IgD-negative memory B cell (primary cell): ENCODE measurements around the gene DHX36. TPM values are rescaled to one million over a fixed set of nuclear protein-coding genes. Genes with fewer than 3 reads are reported as not detected.

Experiments used
- H3K27ac Mint-ChIP-seq, 3 donors: one replicate each; pipeline ENCODE4 v1.8.0; 2020 to 2022; ENCODE audit warnings: mild to moderate bottlenecking in 3 of 3, mixed read lengths in 3 of 3, moderate library complexity in 1 of 3
- H3K27me3 Mint-ChIP-seq: one replicate; pipeline ENCODE4 v1.8.0; 2021; ENCODE audit warnings: mixed read lengths
- H3K36me3 Mint-ChIP-seq: one replicate; pipeline ENCODE4 v1.8.0; 2020; ENCODE audit warnings: mild to moderate bottlenecking, mixed read lengths
- H3K4me1 Mint-ChIP-seq, 3 donors: one replicate each; pipeline ENCODE4 v1.8.0; 2020 to 2022; ENCODE audit warnings: mixed read lengths in 3 of 3, mild to moderate bottlenecking in 1 of 3
- H3K4me3 Mint-ChIP-seq, 4 donors: one replicate each; pipeline ENCODE4 v1.8.0; 2020 to 2022; ENCODE audit warnings: mild to moderate bottlenecking in 4 of 4, mixed read lengths in 4 of 4, moderate library complexity in 3 of 4
- H3K9me3 Mint-ChIP-seq, 3 donors: one replicate each; pipeline ENCODE4 v1.8.0; 2020 to 2021; ENCODE audit warnings: mixed read lengths in 3 of 3, mild to moderate bottlenecking in 1 of 3
- polyA plus RNA-seq: library from polyadenylated mRNA; unstranded; fragments of 300-500 nt; fragmentation: Illumina TruSeq; gene quantifications from one replicate; pipeline ENCODE4 v1.2.3, GENCODE V29; 2021

The DHX36 gene
- polyA plus RNA-seq, 1 donor from 2014 or later, result 15.4 TPM

GRCh38 chr3:154252759-154253638 is 71.3 kb downstream of the DHX36 start:
- no peaks in the 10 kb centered on the region for H3K4me1 Mint-ChIP-seq
- H3K27ac Mint-ChIP-seq, result no peak overlapping the region
- no peak overlapping the region for H3K4me3 Mint-ChIP-seq
- no peaks in the 10 kb centered on the region for H3K9me3 Mint-ChIP-seq
- H3K27me3 Mint-ChIP-seq, result no peaks in the 10 kb centered on the region
- H3K36me3 Mint-ChIP-seq, result peaks cover 19% of the 10 kb centered on the region

DNA sequence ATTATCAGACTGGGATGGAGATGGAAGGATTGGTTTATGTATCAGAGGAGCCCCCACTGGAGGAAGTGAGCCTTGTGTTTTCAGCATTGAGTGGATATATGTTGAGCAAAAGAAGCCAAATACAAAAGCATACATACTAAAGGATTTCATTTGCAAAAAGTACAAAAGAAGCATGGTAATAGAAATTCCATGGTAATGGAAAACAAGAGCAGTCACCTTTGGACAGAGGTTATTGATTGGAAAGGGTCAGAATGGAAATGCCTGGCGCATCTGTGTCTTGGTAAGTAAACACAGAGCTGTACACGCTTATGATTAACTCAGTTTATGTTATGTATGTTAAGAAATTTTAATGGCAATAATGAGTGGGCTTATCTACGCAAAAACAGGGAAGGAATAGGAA is 72.7 kb downstream of the DHX36 start:
- H3K4me1 Mint-ChIP-seq, result no peaks in the 10 kb centered on the region
- H3K4me3 Mint-ChIP-seq, result no peak overlapping the region
- H3K27me3 Mint-ChIP-seq, result no peaks in the 10 kb centered on the region
- no peaks in the 10 kb centered on the region for H3K9me3 Mint-ChIP-seq
- H3K27ac Mint-ChIP-seq, result peak overlapping the region in 1 of 3 donors; percentile 3
- H3K36me3 Mint-ChIP-seq, result peaks cover 24% of the 10 kb centered on the region

GRCh38 chr3:154250291-154250690 is 74.0 kb downstream of the DHX36 start:
- Mint-ChIP-seq H3K4me3 (no peak overlapping the region), H3K36me3 (peaks cover 24% of the 10 kb centered on the region), H3K27ac (no peak overlapping the region), H3K4me1 (no peaks in the 10 kb centered on the region), H3K27me3 (no peaks in the 10 kb centered on the region), H3K9me3 (no peaks in the 10 kb centered on the region)

- Mint-ChIP-seq H3K27ac (no peak overlapping the region), H3K27me3 (no peaks in the 10 kb centered on the region), H3K36me3 (peaks cover 24% of the 10 kb centered on the region), H3K4me3 (no peak overlapping the region), H3K9me3 (no peaks in the 10 kb centered on the region), H3K4me1 (no peaks in the 10 kb centered on the region)
These were observed 76.4 kb downstream of the DHX36 start for GRCh38 chr3:154247806-154248415.

DNA sequence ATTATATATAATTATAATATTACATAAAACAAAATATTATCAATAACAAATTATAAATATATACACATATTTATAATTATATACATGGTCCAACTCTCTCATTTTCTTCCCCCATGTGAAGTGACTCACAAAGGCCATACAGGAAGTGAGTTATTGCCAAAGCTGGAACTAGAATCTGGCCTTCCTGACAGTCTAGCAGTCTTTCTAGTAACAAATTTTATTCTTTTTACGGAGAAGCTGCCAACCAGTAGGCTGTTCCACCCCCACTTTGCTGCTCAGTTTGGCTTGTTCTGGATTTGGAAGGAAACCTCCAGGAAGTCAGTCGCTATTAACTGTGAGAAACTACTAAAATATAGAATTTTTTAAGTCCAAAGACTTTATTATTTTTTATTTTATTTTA is 79.6 kb downstream of the DHX36 start:
- no peaks in the 10 kb centered on the region for H3K27me3 Mint-ChIP-seq
- no peak overlapping the region for H3K27ac Mint-ChIP-seq
- no peaks in the 10 kb centered on the region for H3K9me3 Mint-ChIP-seq
- peaks cover 11% of the 10 kb centered on the region for H3K36me3 Mint-ChIP-seq
- H3K4me1 Mint-ChIP-seq, result no peaks in the 10 kb centered on the region
- no peak overlapping the region for H3K4me3 Mint-ChIP-seq

DNA sequence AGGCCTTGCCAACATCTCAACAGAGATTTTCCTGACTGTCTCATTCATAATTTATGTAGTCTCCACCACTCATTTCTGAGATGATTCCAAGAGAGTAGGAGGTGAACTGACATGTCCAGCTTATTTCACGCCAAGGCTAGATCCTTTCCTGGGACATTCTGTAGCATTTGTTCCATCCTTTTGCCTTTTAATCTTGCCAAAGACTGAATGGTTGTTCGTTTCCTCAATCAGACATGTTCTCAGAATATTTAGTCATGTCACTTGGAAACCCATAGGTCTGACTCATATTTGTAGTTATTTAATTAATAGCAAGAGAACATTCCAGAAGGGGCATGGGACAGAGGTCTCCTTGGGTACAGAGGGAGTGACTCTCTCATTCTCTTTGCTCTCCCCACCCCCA is 80.9 kb downstream of the DHX36 start:
- Mint-ChIP-seq H3K36me3 (peaks cover 9% of the 10 kb centered on the region), H3K27me3 (no peaks in the 10 kb centered on the region), H3K9me3 (no peaks in the 10 kb centered on the region), H3K4me1 (no peaks in the 10 kb centered on the region), H3K4me3 (no peak overlapping the region), H3K27ac (no peak overlapping the region)

- Mint-ChIP-seq H3K4me1 (no peaks in the 10 kb centered on the region), H3K4me3 (no peak overlapping the region), H3K27me3 (no peaks in the 10 kb centered on the region), H3K27ac (peak overlapping the region in 1 of 3 donors; percentile 8), H3K36me3 (peaks cover 9% of the 10 kb centered on the region), H3K9me3 (no peaks in the 10 kb centered on the region)
These were observed 81.5 kb downstream of the DHX36 start for GRCh38 chr3:154242766-154243165.

DNA sequence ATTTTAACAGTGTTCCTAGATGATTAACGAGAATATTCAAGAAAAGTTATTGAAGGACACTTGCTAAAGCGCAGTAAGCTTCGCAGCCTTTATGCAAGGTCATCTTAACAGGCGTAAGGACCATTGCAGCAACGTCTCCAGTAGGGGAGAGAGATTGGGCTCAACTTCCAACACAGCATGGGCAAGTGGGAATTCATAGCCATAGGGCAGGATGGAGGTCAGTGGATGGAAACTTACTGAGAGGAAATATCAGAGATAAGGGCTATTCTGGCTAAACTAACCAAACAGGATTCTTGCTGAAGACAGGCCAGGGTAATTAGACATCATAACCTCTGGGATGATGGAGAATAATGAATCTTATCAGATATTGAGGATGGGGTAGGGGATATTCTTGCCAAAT is 82.8 kb downstream of the DHX36 start:
- Mint-ChIP-seq H3K27me3 (no peaks in the 10 kb centered on the region), H3K4me3 (no peak overlapping the region), H3K9me3 (no peaks in the 10 kb centered on the region), H3K36me3 (no peaks in the 10 kb centered on the region), H3K4me1 (no peaks in the 10 kb centered on the region), H3K27ac (no peak overlapping the region)

- Mint-ChIP-seq H3K27me3 (no peaks in the 10 kb centered on the region), H3K9me3 (no peaks in the 10 kb centered on the region), H3K27ac (no peak overlapping the region), H3K36me3 (no peaks in the 10 kb centered on the region), H3K4me1 (no peaks in the 10 kb centered on the region), H3K4me3 (no peak overlapping the region)
These were observed 84.1 kb downstream of the DHX36 start for GRCh38 chr3:154240235-154240634.

DNA sequence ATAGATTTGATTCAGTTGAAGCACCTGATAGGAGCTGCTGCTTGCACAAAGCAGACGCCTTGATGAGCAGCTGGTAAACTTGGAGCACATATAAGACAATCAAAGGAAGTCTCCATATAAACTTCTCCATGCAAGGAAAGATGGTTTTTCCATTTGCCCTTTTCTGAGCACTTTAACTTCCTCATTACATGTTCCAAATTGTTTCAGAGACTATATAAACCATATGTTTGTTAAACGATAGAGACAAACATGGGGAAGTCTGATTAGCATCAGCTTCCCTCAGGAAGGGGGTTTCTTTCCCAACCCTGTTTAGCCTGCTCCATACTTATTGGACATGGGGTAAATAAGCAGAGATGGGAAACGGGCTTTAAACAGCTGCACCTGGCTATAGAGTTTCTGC is 88.0 kb downstream of the DHX36 start:
- Mint-ChIP-seq H3K36me3 (no peaks in the 10 kb centered on the region), H3K27ac (no peak overlapping the region), H3K27me3 (peaks cover 4% of the 10 kb centered on the region), H3K9me3 (no peaks in the 10 kb centered on the region), H3K4me1 (no peaks in the 10 kb centered on the region), H3K4me3 (no peak overlapping the region)

GRCh38 chr3:154235330-154235729 is 89.0 kb downstream of the DHX36 start:
- no peak overlapping the region for H3K4me3 Mint-ChIP-seq
- H3K4me1 Mint-ChIP-seq, result no peaks in the 10 kb centered on the region
- no peak overlapping the region for H3K27ac Mint-ChIP-seq
- H3K36me3 Mint-ChIP-seq, result no peaks in the 10 kb centered on the region
- no peaks in the 10 kb centered on the region for H3K9me3 Mint-ChIP-seq
- peaks cover 4% of the 10 kb centered on the region for H3K27me3 Mint-ChIP-seq

- H3K27ac Mint-ChIP-seq, result no peak overlapping the region
- H3K9me3 Mint-ChIP-seq, result no peaks in the 10 kb centered on the region
- peaks cover 6% of the 10 kb centered on the region for H3K27me3 Mint-ChIP-seq
- H3K4me1 Mint-ChIP-seq, result peaks cover 0 to 1% (median 0%) of the 10 kb centered on the region in 3 donors
- no peak overlapping the region for H3K4me3 Mint-ChIP-seq
- H3K36me3 Mint-ChIP-seq, result no peaks in the 10 kb centered on the region
These were observed 95.1 kb downstream of the DHX36 start for GRCh38 chr3:154229217-154229590.

GRCh38 chr3:154228561-154229216 is 95.6 kb downstream of the DHX36 start:
- peaks cover 0 to 1% (median 0%) of the 10 kb centered on the region in 3 donors for H3K4me1 Mint-ChIP-seq
- no peak overlapping the region for H3K27ac Mint-ChIP-seq
- H3K27me3 Mint-ChIP-seq, result peaks cover 3% of the 10 kb centered on the region
- no peaks in the 10 kb centered on the region for H3K9me3 Mint-ChIP-seq
- no peaks in the 10 kb centered on the region for H3K36me3 Mint-ChIP-seq
- H3K4me3 Mint-ChIP-seq, result no peak overlapping the region

GRCh38 chr3:154227531-154227930 is 96.8 kb downstream of the DHX36 start:
- Mint-ChIP-seq H3K4me3 (no peak overlapping the region), H3K27me3 (peaks cover 3% of the 10 kb centered on the region), H3K36me3 (no peaks in the 10 kb centered on the region), H3K4me1 (peaks cover 0 to 1% (median 0%) of the 10 kb centered on the region in 3 donors), H3K27ac (no peak overlapping the region), H3K9me3 (no peaks in the 10 kb centered on the region)

- Mint-ChIP-seq H3K4me3 (no peak overlapping the region), H3K27ac (no peak overlapping the region), H3K4me1 (peaks cover 0 to 1% (median 0%) of the 10 kb centered on the region in 3 donors), H3K36me3 (peaks cover 1% of the 10 kb centered on the region), H3K9me3 (no peaks in the 10 kb centered on the region), H3K27me3 (peaks cover 3% of the 10 kb centered on the region)
These were observed 98.8 kb downstream of the DHX36 start for GRCh38 chr3:154225536-154225935.
